Suprapubic skin (tissue), 4 donors: ENCODE data around the gene RASGEF1B. TPM values are rescaled to one million over a fixed set of nuclear protein-coding genes. Genes with fewer than 3 reads are reported as not detected.

Experiments
- DNase-seq, 2 donors: peaks; one replicate each; pipeline ENCODE4 v3.0.0-alpha.2; 2019; ENCODE audit warnings: low spot score in 2 of 2
- H3K27ac ChIP-seq: fragments of 200-600 bp; sonication (generic); one replicate; pipeline ENCODE4 v1.5.1; 2019
- H3K27me3 ChIP-seq: fragments of 200-600 bp; sonication (generic); one replicate; pipeline ENCODE4 v1.5.1; 2019
- H3K36me3 ChIP-seq: fragments of 200-600 bp; sonication (generic); one replicate; pipeline ENCODE4 v1.5.1; 2019
- H3K4me1 ChIP-seq: fragments of 200-600 bp; sonication (generic); one replicate; pipeline ENCODE4 v1.5.1; 2019
- H3K4me3 ChIP-seq: fragments of 200-600 bp; sonication (generic); one replicate; pipeline ENCODE4 v1.5.1; 2019; ENCODE audit warnings: mild to moderate bottlenecking
- H3K9me3 ChIP-seq: fragments of 200-600 bp; sonication (generic); one replicate; pipeline ENCODE4 v1.5.1; 2019
- CTCF ChIP-seq, 2 donors: fragments of 200-600 bp in 1 of 2; fragments of 450-650 bp in 1 of 2; sonication (generic) in 1 of 2; IDR thresholded peaks; one replicate each; pipeline ENCODE4 v1.5.1; 2016 to 2019; ENCODE audit warnings: antibody characterized with exemption in 2 of 2, mild to moderate bottlenecking in 1 of 2, moderate library complexity in 1 of 2
- EP300 ChIP-seq: sonication (generic); formaldehyde crosslinking; IDR thresholded peaks from one replicate; pipeline ENCODE4 v1.6.1; 2017; ENCODE audit warnings: antibody characterized with exemption
- POLR2A ChIP-seq, 2 donors: fragments of 450-650 bp; IDR thresholded peaks; one replicate each; pipeline ENCODE4 v1.6.1; 2017; ENCODE audit warnings: antibody characterized with exemption in 2 of 2, mild to moderate bottlenecking in 2 of 2, moderate library complexity in 2 of 2
- POLR2AphosphoS5 ChIP-seq, 3 donors: sonication (generic); formaldehyde crosslinking; IDR thresholded peaks; one replicate each; pipeline ENCODE4 v1.6.1; 2017; ENCODE audit warnings: antibody characterized with exemption in 3 of 3
- WGBS: methylation state at CpG from one replicate; pipeline ENCODE4 v1.1.5; 2018; 5-methylcytosine and 5-hydroxymethylcytosine counted together
- total RNA-seq, 4 donors: library from RNA; depleted of rRNA; stranded (reverse); fragments of >200 nt; gene quantifications; one replicate each; pipeline ENCODE4 v1.1.0, GENCODE V29; 2016

RASGEF1B gene
- total RNA-seq, 4 donors from 2014 or later: 32.4 to 106 (median 63.0) TPM

- Histone ChIP-seq H3K4me3 (no peak overlapping the region), H3K27ac (no peak overlapping the region), H3K36me3 (no peaks in the 10 kb centered on the region), H3K27me3 (no peaks in the 10 kb centered on the region), H3K9me3 (no peaks in the 10 kb centered on the region), H3K4me1 (peaks cover 6% of the 10 kb centered on the region)
- TF ChIP-seq EP300: no peak
- no peak for TF ChIP-seq CTCF (IDR thresholded peaks at IDR 0.05)
- TF ChIP-seq POLR2A (IDR thresholded peaks at IDR 0.05): no peak
- no peak for TF ChIP-seq POLR2AphosphoS5 (IDR thresholded peaks at IDR 0.05)
- DNase-seq: no peak
- 66% methylated on average over 4 of the region's 4 CpGs for WGBS
Observed at GRCh38 chr4:81512757-81513501, 41.2 kb upstream of the RASGEF1B start.

- no peak overlapping the region for H3K4me3 ChIP-seq
- H3K4me1 ChIP-seq: peaks cover 6% of the 10 kb centered on the region
- WGBS: 86% methylated on average over 4 of the region's 4 CpGs
- no peaks in the 10 kb centered on the region for H3K36me3 ChIP-seq
- TF ChIP-seq CTCF (IDR thresholded peaks at IDR 0.05) (no peak), POLR2A (IDR thresholded peaks at IDR 0.05) (no peak)
- DNase-seq: no peak
- H3K27me3 ChIP-seq: no peaks in the 10 kb centered on the region
- H3K9me3 ChIP-seq: no peaks in the 10 kb centered on the region
- H3K27ac ChIP-seq: no peak overlapping the region
Observed at GRCh38 chr4:81512001-81512756, 40.5 kb upstream of the RASGEF1B start.

- WGBS: 77% methylated on average over 3 of the region's 3 CpGs
- no peaks in the 10 kb centered on the region for H3K36me3 ChIP-seq
- no peaks in the 10 kb centered on the region for H3K27me3 ChIP-seq
- no peak for DNase-seq
- H3K27ac ChIP-seq: no peak overlapping the region
- no peak for TF ChIP-seq CTCF (IDR thresholded peaks at IDR 0.05)
- no peaks in the 10 kb centered on the region for H3K9me3 ChIP-seq
- peaks cover 11% of the 10 kb centered on the region for H3K4me1 ChIP-seq
- no peak overlapping the region for H3K4me3 ChIP-seq
Observed at GRCh38 chr4:81510643-81511178, 39.0 kb upstream of the RASGEF1B start.

GRCh38 chr4:81509822-81510221 is 38.1 kb upstream of the RASGEF1B start:
- no peaks in the 10 kb centered on the region for H3K9me3 ChIP-seq
- H3K36me3 ChIP-seq: no peaks in the 10 kb centered on the region
- no peak overlapping the region for H3K4me3 ChIP-seq
- H3K27me3 ChIP-seq: no peaks in the 10 kb centered on the region
- DNase-seq: no peak
- H3K27ac ChIP-seq: no peak overlapping the region
- peaks cover 18% of the 10 kb centered on the region for H3K4me1 ChIP-seq
- TF ChIP-seq POLR2AphosphoS5 (IDR thresholded peaks at IDR 0.05): no peak
- TF ChIP-seq POLR2A (IDR thresholded peaks at IDR 0.05): no peak
- TF ChIP-seq EP300: no peak
- TF ChIP-seq CTCF (IDR thresholded peaks at IDR 0.05): no peak
- 86% methylated on average over 7 of the region's 7 CpGs for WGBS

GRCh38 chr4:81509191-81509590 is 37.5 kb upstream of the RASGEF1B start:
- DNase-seq: no peak
- TF ChIP-seq POLR2A (IDR thresholded peaks at IDR 0.05): no peak
- TF ChIP-seq POLR2AphosphoS5 (IDR thresholded peaks at IDR 0.05): no peak
- TF ChIP-seq EP300: no peak
- TF ChIP-seq CTCF (IDR thresholded peaks at IDR 0.05): no peak
- no peaks in the 10 kb centered on the region for H3K9me3 ChIP-seq
- H3K27me3 ChIP-seq: no peaks in the 10 kb centered on the region
- no peaks in the 10 kb centered on the region for H3K36me3 ChIP-seq
- H3K4me1 ChIP-seq: peaks cover 24% of the 10 kb centered on the region
- no peak overlapping the region for H3K27ac ChIP-seq
- 64% methylated on average over 3 of the region's 3 CpGs for WGBS
- no peak overlapping the region for H3K4me3 ChIP-seq
